Measurements from ENCODE around the gene ABCG1.
A peak's percentile ranks its signal among the peaks of the same experiment; 100 is the strongest.

The ABCG1 gene

DNA sequence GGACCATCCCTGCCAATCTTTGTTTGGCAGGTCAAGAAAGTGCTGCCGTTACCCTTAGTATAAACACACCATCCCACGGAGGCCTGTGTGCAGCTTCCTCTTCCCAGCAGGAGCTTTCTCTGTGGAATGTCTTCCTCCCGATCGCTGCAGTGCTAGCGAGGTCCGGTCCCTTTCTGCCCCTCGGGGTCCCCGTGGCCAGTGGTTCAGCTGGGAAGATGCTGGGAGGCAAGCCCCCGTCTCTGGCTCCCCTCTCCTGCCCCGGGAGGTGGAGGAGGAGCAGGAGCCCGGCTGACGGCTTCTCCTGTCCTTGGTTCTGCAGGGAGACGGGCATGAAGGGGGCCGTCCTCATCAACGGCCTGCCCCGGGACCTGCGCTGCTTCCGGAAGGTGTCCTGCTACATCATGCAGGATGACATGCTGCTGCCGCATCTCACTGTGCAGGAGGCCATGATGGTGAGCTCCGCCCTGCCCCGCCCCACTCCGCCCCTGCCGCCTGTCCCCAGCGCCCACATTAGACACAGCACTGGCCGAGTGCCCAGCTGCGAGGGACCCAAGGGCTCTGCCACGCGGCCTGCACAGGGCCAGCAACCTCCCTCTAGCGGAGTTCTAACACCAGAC lies 54.2 kb downstream of the ABCG1 start:
- no peak for DNase-seq

DNA sequence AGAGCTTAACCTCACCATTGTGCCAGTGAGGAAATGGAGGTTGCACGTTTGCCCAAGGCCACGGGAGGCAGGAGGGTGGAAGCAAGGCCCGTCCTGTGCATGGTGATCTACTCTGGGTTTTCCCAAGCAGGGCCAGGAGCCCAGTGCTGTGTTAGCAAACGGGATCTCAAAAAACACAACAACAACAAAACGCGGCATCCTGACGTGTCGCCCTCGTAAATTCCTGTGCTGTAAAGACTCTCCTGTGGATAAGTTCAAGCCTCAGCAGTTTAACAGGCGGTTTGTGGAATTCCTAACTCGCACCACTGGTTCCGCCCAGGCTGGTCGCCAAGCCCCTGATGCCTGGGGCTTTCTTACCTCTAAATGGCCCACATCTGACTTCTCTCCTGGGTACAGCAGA lies 57.1 kb downstream of the ABCG1 start:
- no peak for DNase-seq

DNA sequence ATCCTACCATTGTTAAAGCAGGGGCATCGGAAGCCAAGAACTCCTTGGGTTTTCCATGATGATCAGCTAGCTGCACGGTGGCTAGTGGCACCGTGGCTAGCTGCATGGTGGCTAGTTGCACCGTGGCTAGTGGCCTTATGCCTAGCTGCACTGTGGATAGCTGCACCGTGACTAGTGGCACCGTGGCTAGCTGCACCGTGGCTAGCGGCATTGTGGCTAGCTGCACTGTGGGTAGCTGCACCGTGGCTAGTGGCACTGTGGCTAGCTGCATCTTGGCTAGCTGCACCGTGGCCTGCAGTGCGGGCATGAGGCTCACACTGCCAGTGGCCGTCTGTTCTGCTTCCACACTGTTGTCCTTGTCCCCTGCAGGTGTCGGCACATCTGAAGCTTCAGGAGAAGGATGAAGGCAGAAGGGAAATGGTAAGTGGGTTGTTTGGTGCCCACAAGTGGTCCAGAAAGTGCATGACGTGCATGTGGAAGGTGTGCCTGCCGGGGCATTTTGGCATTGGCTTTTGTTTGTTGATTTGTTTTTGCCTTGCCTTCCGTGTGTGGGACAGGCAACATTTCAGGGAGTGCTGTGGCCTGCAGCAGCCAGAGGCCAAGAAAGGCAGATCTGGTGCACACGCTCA lies 57.7 kb downstream of the ABCG1 start:
- no peak for DNase-seq

DNA sequence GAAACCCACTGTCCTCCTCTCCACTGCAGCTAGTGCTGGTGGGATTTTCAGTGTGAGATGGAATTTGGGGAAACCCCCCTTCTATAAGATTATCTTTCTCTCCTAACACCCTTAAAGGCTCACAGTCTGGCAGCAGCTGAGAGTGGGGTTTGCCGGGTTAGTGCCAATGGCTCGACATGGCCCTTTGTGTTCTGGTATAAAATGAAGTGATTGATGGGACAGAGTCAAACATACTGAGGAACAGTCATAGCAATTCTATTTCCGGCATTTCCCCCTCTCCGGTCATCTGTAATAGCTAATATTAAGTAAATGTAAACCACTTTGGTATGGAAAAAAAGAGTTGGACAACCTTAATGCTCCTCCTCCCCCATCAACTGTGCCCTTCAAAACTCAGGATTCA lies 58.7 kb downstream of the ABCG1 start:
- DNase-seq: no peak

DNA sequence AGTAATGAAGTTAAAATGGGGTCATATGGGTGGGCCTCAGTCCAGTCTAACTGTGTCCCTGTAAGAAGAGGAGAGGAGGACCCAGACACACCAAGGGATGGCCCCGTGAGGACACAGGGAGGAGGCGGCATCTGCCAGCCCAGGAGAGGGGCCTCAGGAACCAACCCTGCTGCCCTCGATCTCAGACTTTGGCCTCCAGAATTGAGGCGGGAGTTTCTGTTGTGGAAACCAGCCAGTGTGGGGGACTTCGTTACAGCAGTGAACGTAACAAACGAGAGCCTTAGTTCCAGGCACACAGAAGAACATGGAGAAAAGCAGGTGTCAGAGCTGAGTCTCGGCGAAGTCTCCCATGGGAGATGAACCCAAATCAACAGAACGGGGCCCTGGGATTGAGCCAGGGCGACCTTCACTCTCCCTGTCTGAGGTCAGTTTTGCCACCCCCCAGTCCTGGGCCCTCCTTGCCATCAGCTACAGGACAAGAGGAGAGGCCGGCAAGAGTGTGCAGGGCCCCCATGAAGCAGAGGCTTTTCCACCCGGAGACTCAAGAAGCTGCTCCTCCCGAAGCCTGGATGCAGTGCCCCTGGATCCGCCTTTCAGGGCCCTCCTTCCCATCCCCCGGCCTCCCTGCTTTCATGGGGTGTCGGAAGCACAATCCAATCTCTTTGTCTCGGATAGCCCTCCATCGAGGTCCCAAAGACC lies 59.7 kb downstream of the ABCG1 start:
- DNase-seq: no peak

DNA sequence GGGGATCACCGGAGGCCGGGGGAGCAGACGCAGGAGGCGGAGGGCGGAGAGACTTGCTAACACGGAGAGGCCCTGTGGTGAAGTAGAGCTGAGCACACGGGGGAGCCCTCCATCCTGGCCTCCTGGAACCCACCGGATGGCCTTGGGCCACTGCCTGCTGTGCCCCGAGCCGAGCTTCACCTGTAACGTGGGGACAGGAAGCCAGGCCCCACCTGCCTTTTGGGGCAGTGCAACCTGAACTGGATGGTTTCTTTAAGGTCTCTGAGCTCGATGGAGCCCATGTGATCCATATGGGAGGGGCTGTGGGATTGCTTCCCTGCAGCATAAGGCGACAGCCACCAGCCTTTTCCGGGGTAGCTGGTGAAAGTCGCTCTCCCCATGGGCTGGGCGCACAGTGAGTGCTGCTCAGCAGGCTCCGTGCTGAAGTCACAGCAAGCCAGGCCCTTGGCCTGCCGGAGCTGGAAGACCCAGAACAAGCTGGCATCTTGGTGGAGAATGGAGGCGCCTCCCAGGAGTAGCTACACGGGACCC lies 60.5 kb downstream of the ABCG1 start:
- no peak for DNase-seq

DNA sequence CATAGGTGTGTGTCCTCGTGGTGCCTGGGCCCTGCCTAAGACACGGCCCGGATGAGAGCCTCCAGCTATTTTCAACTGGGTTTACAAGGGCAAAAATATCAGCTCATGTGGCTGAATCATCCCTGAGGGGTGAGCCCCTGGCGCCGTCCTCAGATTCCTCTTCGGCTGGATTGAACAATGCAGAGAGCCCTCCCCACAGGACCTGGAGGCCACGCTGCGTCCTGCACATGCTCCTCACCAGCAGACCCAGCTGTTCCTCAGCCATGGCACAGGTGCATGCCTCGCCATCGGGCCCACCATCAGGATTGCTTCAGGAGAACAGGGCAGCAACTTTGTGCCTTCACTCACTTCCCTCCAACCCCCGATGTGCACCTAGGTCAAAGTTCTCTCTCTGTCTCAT lies 60.9 kb downstream of the ABCG1 start:
- no peak for DNase-seq

DNA sequence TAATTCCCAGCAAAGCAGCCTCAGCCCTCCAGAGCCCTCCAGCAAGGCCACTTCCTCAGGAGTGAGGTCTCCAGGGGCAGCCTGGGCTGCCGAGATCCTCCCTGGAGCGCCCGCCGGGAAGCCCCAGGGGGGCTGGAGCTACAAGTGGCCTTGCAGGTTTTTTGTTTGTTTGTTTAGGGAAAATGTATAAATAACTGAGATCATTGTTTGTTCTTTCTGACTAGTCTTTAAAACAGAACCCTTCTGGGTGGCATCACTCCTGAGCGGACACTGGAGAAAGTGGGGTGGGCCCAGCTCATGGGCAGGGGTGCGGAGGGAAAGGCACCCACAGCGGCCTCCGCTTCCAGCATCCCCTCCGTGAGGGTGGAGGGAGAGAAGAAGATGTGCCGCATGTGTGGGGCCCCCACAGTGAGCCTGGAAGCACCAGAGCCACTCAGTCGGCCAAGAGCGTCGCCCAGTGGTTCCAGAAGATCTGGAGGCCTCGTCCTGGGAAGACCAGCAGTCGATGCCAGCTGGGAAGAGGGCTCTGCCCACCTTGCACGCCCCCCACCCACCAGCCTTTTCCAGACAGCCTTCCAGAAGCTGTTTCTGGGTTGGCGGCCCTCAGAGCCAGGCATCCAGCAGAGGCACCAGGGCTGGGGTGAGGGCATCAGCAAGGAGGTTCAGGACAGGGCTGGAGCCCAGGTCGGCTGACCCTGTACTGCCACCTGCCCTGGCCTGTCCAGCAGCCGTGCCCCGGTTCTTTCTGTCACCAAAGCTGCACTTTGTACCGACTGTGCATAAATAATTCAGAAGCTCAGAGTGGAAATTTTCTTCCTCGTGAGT lies 61.6 kb downstream of the ABCG1 start:
- DNase-seq: no peak

DNA sequence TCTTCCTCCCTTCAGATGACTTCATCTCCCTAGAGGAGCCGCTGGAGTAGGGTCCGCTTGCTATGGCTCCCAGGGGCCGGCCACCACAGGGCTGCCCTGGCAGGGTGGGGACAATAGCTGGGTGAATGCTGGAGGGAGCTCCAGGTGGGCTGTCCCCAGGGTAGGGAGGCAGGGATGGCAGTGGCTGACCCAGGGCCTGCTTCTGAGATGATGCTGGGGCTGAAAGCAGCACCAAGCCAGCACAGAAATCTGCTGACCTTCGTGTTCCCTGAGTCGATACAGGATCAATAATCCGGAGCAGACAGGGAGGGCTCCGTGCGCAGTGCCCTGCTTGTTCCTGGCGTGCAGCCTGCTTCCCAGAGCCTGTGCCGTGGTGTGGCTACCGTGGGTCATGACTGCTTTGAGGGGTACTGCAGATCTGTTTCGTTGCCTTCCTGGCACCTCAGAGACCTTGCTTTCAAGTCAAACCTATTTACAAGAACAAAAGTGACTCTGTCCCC lies 62.3 kb downstream of the ABCG1 start:
- DNase-seq: no peak

DNA sequence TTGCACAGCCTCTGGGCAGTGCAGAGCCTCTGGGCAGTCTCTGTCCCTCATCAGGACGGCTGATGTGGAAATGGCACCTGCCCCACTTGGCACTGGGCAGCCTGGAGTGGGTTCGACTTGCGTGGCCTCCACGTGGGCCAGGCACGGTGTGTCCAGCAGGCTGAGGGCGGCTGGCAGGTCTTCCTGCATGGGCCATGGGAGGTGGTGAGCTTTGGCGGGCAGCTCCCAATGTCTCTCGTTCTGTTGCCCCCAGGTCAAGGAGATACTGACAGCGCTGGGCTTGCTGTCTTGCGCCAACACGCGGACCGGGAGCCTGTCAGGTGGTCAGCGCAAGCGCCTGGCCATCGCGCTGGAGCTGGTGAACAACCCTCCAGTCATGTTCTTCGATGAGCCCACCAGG lies 63.1 kb downstream of the ABCG1 start:
- DNase-seq: no peak

DNA sequence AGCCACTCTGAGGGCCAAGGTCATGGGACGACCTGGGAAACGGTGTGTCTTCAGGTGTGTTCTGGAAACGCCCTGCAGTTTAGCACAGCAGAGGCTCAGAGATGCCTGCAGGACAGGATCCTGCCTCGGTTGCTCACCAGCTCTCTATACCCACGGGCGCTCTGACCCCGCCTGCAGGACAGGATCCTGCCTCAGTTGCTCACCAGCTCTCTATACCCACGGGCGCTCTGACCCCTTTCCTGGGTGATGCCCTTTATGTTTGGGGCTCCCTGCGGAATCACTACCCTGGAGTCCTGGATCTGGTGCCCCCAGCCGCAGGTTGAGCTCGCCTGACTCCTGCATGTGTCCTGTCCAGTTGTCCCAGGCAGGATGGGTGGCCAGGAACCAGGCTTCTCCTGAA lies 63.8 kb downstream of the ABCG1 start:
- no peak for DNase-seq

DNA sequence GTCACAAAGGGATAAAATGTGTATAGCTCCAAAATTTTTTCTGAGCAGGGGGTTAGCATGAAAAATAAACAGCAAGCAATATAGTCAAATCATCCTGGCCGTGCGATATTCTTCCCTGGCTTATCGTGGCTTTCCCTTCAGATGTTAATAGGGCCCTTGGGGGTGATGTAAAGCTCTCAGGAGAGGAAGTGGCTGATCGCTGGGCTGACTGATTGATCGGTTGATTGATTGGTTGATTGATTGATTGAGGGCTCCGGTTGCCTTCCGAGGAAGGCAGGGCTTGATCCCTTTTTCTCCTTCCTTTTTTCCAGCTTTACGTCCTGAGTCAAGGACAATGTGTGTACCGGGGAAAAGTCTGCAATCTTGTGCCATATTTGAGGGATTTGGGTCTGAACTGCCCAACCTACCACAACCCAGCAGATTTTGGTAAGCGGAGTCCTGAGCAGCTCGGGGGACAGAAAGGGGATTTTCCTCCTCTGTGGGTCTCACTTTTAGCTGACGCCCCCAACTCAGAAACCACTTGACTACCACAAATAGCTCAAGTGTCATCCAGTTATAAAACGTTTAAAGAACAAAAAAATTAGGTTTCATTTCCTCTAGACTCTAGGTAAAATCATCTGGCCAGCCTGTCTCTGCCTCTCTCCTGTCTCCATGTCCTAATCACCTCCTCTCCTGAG lies 66.8 kb downstream of the ABCG1 start:
- DNase-seq: no peak

DNA sequence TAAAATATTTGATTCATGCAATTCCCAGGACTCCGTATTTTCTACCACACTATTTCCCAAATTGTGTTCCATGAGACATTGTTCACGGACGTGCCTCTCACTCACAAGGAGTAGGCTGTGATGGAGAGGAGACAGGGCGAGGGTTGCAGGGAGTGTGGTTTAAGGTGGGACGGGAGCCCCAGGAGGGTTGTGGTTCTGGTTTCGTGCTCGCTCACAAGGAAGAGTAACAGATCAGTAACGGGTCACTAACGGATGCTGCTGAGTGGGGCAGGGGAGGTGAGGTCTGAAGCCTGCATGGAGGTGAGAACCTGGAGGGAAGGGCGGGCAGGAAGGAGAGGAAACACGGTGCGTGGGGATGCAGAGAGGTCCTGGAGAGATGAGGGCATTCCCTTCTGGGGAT lies 67.5 kb downstream of the ABCG1 start:
- DNase-seq: no peak

DNA sequence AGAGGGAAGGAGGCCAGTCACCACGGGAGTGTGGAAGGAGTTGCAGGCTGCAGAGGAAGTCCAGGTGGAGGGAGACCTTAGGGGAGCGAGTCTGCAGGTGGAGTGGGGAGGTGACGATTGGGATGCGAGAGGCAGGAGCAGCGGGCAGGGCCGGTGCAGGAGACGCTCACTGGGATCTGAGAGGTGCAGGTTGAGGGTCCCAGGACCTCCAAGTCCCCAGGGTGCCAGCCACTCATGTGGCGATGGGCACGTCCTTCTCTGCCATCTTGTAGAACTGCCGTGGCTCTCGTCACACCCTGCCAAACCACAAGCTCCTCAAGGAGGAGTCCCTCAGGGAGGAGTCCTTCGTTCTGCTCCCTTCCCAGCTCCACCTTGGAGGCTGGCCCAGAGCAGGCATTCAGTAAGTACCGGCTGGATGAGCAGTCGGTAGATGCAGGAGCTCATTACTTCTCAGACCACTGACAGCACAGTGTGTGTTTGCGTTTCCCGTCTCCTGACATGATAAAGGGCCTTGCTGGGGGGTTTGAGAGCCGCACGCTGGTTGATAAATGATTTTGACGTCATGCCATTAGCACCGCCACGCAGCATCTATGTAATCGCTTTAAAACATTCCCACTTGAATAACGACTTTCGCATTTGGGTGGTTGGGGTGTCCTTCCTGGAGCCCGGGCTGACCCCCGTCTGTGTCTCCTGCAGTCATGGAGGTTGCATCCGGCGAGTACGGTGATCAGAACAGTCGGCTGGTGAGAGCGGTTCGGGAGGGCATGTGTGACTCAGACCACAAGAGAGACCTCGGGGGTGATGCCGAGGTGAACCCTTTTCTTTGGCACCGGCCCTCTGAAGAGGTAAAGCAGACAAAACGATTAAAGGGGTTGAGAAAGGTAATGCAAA lies 68.5 kb downstream of the ABCG1 start:
- no peak for DNase-seq

DNA sequence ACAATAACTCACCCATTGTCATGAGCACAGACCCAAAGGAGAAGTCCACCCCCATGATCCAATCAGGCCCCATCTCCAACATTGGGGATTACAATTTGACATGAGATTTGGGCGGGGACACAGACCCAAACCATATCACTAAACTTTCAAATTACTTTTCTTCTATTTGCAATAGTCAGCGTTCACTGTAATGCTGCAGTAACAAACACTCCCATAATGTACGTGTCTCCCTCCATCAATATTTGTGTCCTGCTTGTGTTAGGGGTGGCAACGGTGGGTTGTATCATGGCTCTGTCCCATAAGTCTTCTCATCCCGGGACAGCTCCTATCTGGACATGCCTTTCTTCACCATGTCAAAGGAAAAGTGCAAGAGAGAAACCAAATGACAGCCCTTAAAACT lies 70.0 kb downstream of the ABCG1 start:
- no peak for DNase-seq

DNA sequence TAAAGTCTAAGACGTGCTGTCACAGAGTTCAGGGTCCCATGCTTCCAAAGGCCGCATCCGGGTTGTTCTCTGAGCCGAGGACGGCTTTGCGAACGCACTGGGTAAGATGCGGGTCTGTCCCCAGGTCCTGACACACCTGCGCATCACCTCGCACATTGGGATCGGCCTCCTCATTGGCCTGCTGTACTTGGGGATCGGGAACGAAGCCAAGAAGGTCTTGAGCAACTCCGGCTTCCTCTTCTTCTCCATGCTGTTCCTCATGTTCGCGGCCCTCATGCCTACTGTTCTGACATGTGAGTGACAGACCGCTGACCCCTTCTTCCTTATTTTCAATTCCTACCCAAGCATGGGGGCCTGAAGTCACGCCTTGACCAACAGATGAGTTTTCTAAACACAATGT lies 71.0 kb downstream of the ABCG1 start:
- DNase-seq: no peak

DNA sequence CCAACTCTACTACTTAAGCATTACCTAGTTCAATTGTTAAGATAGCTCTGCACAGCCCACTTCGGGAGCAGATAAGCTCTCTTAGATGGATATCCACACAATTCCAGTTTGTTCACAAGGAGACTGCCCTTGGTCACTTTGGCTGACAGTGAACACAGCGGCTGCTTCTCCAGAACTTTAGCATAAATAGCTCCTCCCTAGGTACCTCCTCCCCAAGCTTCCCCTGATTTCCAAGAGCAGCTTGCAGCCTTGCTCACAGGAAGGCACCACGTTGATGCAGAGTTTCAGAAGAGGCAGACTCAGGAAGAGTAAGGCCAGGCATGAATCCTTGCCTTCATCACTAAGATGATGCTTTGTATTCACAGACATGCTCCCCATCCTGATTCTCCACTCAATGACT lies 71.6 kb downstream of the ABCG1 start:
- no peak for DNase-seq

DNA sequence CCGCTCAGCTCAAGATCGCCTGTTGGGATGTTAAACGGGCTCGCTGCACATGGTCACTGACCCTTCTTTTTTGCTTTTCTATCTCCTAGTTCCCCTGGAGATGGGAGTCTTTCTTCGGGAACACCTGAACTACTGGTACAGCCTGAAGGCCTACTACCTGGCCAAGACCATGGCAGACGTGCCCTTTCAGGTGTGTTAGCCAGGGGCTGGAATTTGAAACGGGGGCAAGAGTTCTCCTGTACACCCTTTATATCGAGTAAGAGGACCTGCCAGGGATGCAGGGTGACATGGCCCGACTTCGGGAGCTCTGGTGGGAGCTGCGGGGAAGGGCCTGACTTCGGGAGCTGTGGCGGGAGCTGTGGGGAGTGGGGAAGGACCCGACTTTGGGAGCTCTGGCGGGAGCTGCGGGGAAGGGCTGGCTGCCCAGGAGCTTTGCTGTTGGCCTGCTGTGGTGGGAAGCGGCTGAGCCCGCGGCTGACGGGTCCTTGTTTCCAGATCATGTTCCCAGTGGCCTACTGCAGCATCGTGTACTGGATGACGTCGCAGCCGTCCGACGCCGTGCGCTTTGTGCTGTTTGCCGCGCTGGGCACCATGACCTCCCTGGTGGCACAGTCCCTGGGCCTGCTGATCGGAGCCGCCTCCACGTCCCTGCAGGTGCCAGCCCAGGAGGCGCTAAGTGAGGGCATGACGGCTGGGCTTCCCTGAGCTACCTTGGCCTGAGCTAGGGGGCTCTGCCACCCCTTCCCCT lies 72.2 kb downstream of the ABCG1 start:
- no peak for DNase-seq

DNA sequence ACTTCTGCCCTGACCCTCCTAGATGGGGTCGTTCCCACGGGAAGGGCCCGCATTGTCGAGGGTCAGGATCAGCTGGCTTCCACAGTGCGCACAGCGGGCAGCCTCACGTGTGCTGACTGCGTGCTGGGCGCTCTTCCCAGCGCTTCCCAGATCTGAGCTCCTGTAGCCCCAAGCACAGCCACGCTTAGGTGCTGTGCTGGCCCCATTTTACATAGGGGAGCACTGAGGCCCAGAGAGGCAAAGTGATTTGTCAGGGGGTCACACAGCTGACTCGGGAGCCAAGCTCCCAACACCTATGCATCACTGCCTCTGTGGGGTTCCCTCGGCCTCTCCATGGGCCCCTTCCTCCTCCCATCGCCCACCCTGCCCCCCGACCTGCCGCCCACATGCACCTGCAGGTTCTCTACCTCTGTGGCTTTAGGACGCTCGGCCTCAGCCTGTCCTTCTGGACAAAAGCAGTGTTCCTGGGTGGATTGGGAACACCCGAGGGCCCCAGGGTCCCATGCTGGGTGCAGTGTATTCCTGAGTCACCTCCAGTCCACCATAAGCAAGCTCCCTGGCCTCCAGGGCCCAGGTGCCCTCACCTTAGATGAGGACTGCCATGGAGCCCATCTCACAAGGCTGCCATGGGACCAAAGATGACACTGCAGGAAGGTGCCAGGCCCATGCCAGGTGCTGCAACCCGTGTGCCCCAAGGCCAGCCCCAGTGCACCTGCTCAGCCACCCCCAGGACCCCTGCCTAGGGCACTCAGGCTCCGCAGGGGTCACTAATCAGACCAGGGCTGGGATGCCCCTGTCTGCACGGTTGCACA lies 73.0 kb downstream of the ABCG1 start:
- peak; percentile 18 for DNase-seq

All from NCI-H146 (cell line).